IMR-90 (cell line): ENCODE data around the gene HEY2. TPM values are rescaled to one million over a fixed set of nuclear protein-coding genes. Genes with fewer than 3 reads are reported as not detected.

ENCODE experiments used
- ATAC-seq: fragments of 200-7000 bp; cut with Tn5 transposase; 2 replicates; pipeline ENCODE4 v1.9.1; 2020; ENCODE audit warnings: low read depth, mild to moderate bottlenecking, moderate library complexity
- BruUV-seq: library from RNA; stranded (reverse); fragments of 400-500 nt; replicated peaks from 2 replicates; lab custom pipeline; 2021; lab: Mats Ljungman, UMichigan
- CTCF ChIA-PET: fragments of 300-600 bp; formaldehyde crosslinking; extraction: SDS; loops from one replicate; lab custom pipeline; 2021; ENCODE audit warnings: antibody characterized with exemption; lab: Yijun Ruan, JAX
- POLR2A ChIA-PET: fragments of 300-600 bp; sonication (Branson Sonifier 250); formaldehyde crosslinking; loops from one replicate; lab custom pipeline; 2022; ENCODE audit warnings: antibody characterized with exemption; ENCODE audit not compliant: unreplicated experiment; lab: Charles Lee
- DNase-seq: peaks from one replicate; pipeline ENCODE4 v3.0.0; 2013
- H2AFZ ChIP-seq: replicated peaks from 2 replicates; pipeline ENCODE3; 2013; ENCODE audit warnings: low read length, mild to moderate bottlenecking; ENCODE audit not compliant: poor library complexity
- H2AK5ac ChIP-seq: 2 replicates; pipeline ENCODE4 v1.6.1; 2013; ENCODE audit warnings: low read depth, low read length, inconsistent platforms
- H2AK9ac ChIP-seq: replicated peaks from 2 replicates; pipeline ENCODE3; 2013; ENCODE audit warnings: mild to moderate bottlenecking, low read depth, low read length, moderate library complexity; ENCODE audit not compliant: poor library complexity
- H2BK120ac ChIP-seq: 2 replicates; pipeline ENCODE4 v1.6.1; 2013; ENCODE audit warnings: low read depth, low read length, inconsistent platforms
- H2BK15ac ChIP-seq: 3 replicates; pipeline ENCODE4 v1.6.1; 2013; ENCODE audit warnings: low read depth, low read length, inconsistent platforms
- H2BK20ac ChIP-seq: 2 replicates; pipeline ENCODE4 v1.6.1; 2013; ENCODE audit warnings: low read depth, mild to moderate bottlenecking, inconsistent platforms, low read length, moderate library complexity
- H2BK5ac ChIP-seq: 2 replicates; pipeline ENCODE4 v1.6.1; 2013; ENCODE audit warnings: mild to moderate bottlenecking, low read depth, low read length, inconsistent platforms; ENCODE audit not compliant: poor library complexity, severe bottlenecking
- H3K14ac ChIP-seq: replicated peaks from 2 replicates; pipeline ENCODE4 v1.6.1; 2013; ENCODE audit warnings: low read depth, low read length, inconsistent platforms
- H3K18ac ChIP-seq: 2 replicates; pipeline ENCODE4 v1.6.1; 2013; ENCODE audit warnings: low read depth, low read length, control low read depth
- H3K23ac ChIP-seq: 2 replicates; pipeline ENCODE4 v1.6.1; 2013; ENCODE audit warnings: low read depth, low read length, inconsistent platforms
- H3K27ac ChIP-seq: 2 replicates; pipeline ENCODE4 v1.5.1; 2013; ENCODE audit warnings: mild to moderate bottlenecking, control low read depth, low read length; ENCODE audit not compliant: insufficient read depth
- H3K27me3 ChIP-seq: 2 replicates; pipeline ENCODE4 v1.6.1; 2013; ENCODE audit warnings: low read length; ENCODE audit not compliant: control insufficient read depth, insufficient read depth
- H3K36me3 ChIP-seq: 2 replicates; pipeline ENCODE4 v1.6.1; 2013; ENCODE audit warnings: low read length, mixed read lengths; ENCODE audit not compliant: control insufficient read depth, insufficient read depth
- H3K4ac ChIP-seq: 2 replicates; pipeline ENCODE4 v1.6.1; 2013; ENCODE audit warnings: low read depth, low read length, inconsistent platforms
- H3K4me1 ChIP-seq: 2 replicates; pipeline ENCODE4 v1.6.1; 2013; ENCODE audit warnings: low read length, mixed read lengths; ENCODE audit not compliant: control insufficient read depth, insufficient read depth
- H3K4me2 ChIP-seq: 2 replicates; pipeline ENCODE4 v1.6.1; 2013; ENCODE audit warnings: low read depth, mild to moderate bottlenecking, control low read depth, low read length, moderate library complexity
- H3K4me3 ChIP-seq: 2 replicates; pipeline ENCODE4 v1.5.1; 2013; ENCODE audit warnings: low read depth, mild to moderate bottlenecking, control low read depth, low read length, moderate library complexity; ENCODE audit not compliant: insufficient read depth
- H3K56ac ChIP-seq: 2 replicates; pipeline ENCODE4 v1.6.1; 2013; ENCODE audit warnings: low read length, inconsistent platforms; ENCODE audit not compliant: insufficient read depth; ENCODE audit errors: extremely low read depth
- H3K79me1 ChIP-seq, 2 experiments: 2 replicates each; pipeline ENCODE4 v1.6.1; 2013; ENCODE audit warnings: low read length in 2 of 2, inconsistent platforms in 1 of 2, low read depth in 1 of 2
- H3K9ac ChIP-seq: 2 replicates; pipeline ENCODE4 v1.6.1; 2013; ENCODE audit warnings: low read depth, low read length, control low read depth
- H3K9me1 ChIP-seq: 2 replicates; pipeline ENCODE4 v1.6.1; 2013; ENCODE audit warnings: low read length, inconsistent platforms; ENCODE audit not compliant: insufficient read depth
- H3K9me3 ChIP-seq: 2 replicates; pipeline ENCODE4 v1.6.1; 2013; ENCODE audit warnings: low read length; ENCODE audit not compliant: control insufficient read depth, insufficient read depth
- H4K20me1 ChIP-seq: 2 replicates; pipeline ENCODE4 v1.6.1; 2013; ENCODE audit warnings: low read length, inconsistent platforms; ENCODE audit not compliant: insufficient read depth
- H4K5ac ChIP-seq: 2 replicates; pipeline ENCODE4 v1.6.1; 2013; ENCODE audit warnings: mild to moderate bottlenecking, low read depth, low read length, control low read depth
- H4K8ac ChIP-seq, 2 experiments: 2 replicates each; pipeline ENCODE4 v1.6.1; 2013; ENCODE audit warnings: low read depth in 2 of 2, low read length in 2 of 2, control low read depth in 1 of 2, inconsistent platforms in 1 of 2
- H4K91ac ChIP-seq: 2 replicates; pipeline ENCODE4 v1.6.1; 2013; ENCODE audit warnings: low read depth, low read length, inconsistent platforms; ENCODE audit not compliant: insufficient read depth
- BHLHE40 ChIP-seq: fragments of 150-350 bp; IDR thresholded peaks from 2 replicates; pipeline ENCODE4 v1.6.1; 2016; ENCODE audit warnings: mild to moderate bottlenecking, low read depth, low read length
- CEBPB ChIP-seq: IDR thresholded peaks from 2 replicates; pipeline ENCODE4 v1.6.1; 2012; ENCODE audit warnings: low read depth, low read length, improper control_type of control experiment
- CHD1 ChIP-seq: IDR thresholded peaks from 2 replicates; pipeline ENCODE4 v1.6.1; 2012; ENCODE audit warnings: low read depth, low read length, improper control_type of control experiment
- MAFK ChIP-seq: IDR thresholded peaks from 2 replicates; pipeline ENCODE4 v1.6.1; 2012; ENCODE audit warnings: low read depth, low read length, improper control_type of control experiment
- MAZ ChIP-seq: IDR thresholded peaks from 2 replicates; pipeline ENCODE4 v1.6.1; 2012; ENCODE audit warnings: low read depth, mild to moderate bottlenecking, low read length, improper control_type of control experiment, moderate library complexity, borderline replicate concordance
- MXI1 ChIP-seq: IDR thresholded peaks from 2 replicates; pipeline ENCODE4 v1.6.1; 2012; ENCODE audit warnings: low read depth, mild to moderate bottlenecking, low read length, moderate library complexity, borderline replicate concordance
- NFE2L2 ChIP-seq: fragments of 150-350 bp; IDR thresholded peaks from 2 replicates; pipeline ENCODE4 v1.6.1; 2016; ENCODE audit warnings: low read depth, mild to moderate bottlenecking, low read length
- POLR2A ChIP-seq: IDR thresholded peaks from 2 replicates; pipeline ENCODE4 v1.6.1; 2012; ENCODE audit warnings: mild to moderate bottlenecking, low read depth, low read length
- RAD21 ChIP-seq: IDR thresholded peaks from 2 replicates; pipeline ENCODE4 v1.6.1; 2012; ENCODE audit warnings: low read length, improper control_type of control experiment
- RCOR1 ChIP-seq: IDR thresholded peaks from 2 replicates; pipeline ENCODE4 v1.6.1; 2012; ENCODE audit warnings: mild to moderate bottlenecking, low read length, improper control_type of control experiment; ENCODE audit not compliant: insufficient replicate concordance
- RFX5 ChIP-seq: IDR thresholded peaks from 2 replicates; pipeline ENCODE4 v1.8.0; 2012; ENCODE audit warnings: low read depth, mild to moderate bottlenecking, low read length, moderate library complexity
- SMC3 ChIP-seq: fragments of 150-350 bp; IDR thresholded peaks from 2 replicates; pipeline ENCODE4 v1.6.1; 2016; ENCODE audit warnings: low read depth, mild to moderate bottlenecking, antibody characterized with exemption, low read length, moderate library complexity
- WGBS, 2 experiments: methylation state at CpG; one replicate each; pipeline versions ENCODE4 v1.1.5 to v1.1.7; 2013; ENCODE audit warnings: missing lambda C conversion rate in 2 of 2; ENCODE audit not compliant: insufficient read length in 1 of 2; ENCODE audit errors: extremely low coverage in 2 of 2; 5-methylcytosine and 5-hydroxymethylcytosine counted together
- dilution Hi-C: fragments of 300-500 bp; cut with HindIII; formaldehyde crosslinking; loops from one replicate; pipeline ENCODE4 v1.14.3; 2018; ENCODE audit warnings: low sequenced_read_pairs; ENCODE audit not compliant: unreplicated experiment
- in situ Hi-C: fragments of 300-500 bp; cut with MboI; formaldehyde crosslinking; loops from 3 replicates; pipeline ENCODE4 v1.14.3; 2019; ENCODE audit warnings: low sequenced_read_pairs, inconsistent platforms, mixed read lengths
- intact Hi-C: fragments of 100-400 bp; cut with micrococcal nuclease; formaldehyde crosslinking; loops from 2 replicates; pipeline ENCODE4 v1.10.0; 2022
- polyA plus RNA-seq, 3 experiments: library from polyadenylated mRNA; depleted of rRNA; stranded (reverse); fragments of >200 nt; gene quantifications; 2 replicates each; pipeline ENCODE4 v1.2.3, GENCODE V29; 2012; ENCODE audit warnings: low replicate concordance in 1 of 3
- total RNA-seq: library from RNA; depleted of rRNA; stranded (reverse); fragments of >200 nt; gene quantifications from 2 replicates; pipeline ENCODE4 v1.2.3, GENCODE V29; 2012
- TF ChIP-seq, protein P1 (sequence below): fragments of 150-350 bp; IDR thresholded peaks from 2 replicates; pipeline ENCODE4 v1.6.1; 2016; ENCODE audit warnings: low read depth, mild to moderate bottlenecking, low read length, moderate library complexity, borderline replicate concordance
- TF ChIP-seq, protein P2 (sequence below): conservative IDR thresholded peaks from 2 replicates; pipeline ENCODE4 v1.5.1; 2012; ENCODE audit warnings: mild to moderate bottlenecking, low read depth, low read length, improper control_type of control experiment

Gene HEY2
- total and polyA plus RNA-seq, 2 of the 4 experiments (the other 2 are of a cell fraction) = not detected

DNA sequence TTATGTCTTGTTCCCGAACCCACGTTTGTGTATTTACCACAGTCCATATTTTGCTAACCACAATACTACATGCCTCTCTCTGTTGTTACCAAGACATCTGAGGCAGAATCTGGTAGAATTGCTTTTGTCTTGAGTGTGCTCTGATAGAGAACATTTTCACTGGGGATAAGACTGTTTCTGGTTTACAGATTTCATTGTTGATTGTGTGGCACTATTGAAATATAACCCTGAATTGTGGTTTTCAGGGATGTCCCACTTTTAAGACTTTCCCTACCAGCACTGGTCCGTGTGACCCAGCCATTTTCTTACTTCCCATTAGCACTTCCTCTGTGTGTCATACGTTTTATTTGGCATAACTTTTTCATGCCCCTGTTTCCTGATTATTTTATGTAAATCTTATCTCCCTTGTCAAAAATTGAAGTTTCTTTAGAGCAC is 53.5 kb downstream of the HEY2 start:
- H2AK9ac ChIP-seq = no peak overlapping the region
- H2AK5ac ChIP-seq = no peak overlapping the region
- intact Hi-C loops (no loop called here), dilution Hi-C loops (no loop called here), in situ Hi-C loops (no loop called here)
- no peak overlapping the region for H3K4ac ChIP-seq
- CTCF ChIA-PET = interaction anchor here (1.0 kb wide), 1 partner anchor 20 kb away, joined by 3 read pairs; no protein-coding TSS in a partner anchor
- no peak overlapping the region for H3K4me3 ChIP-seq
- peaks cover 6 to 16% of the 10 kb centered on the region in 2 experiments; a peak in 3 of 4 replicates for H3K79me1 ChIP-seq
- no peak overlapping the region for H4K91ac ChIP-seq
- WGBS, 2 experiments = 50% methylated on average over 2 of the region's 4 CpGs; no CpG with 5 or more reads in 1 of the 2 experiments
- no TSS peak for BruUV-seq
- no peak overlapping the region; the same call in 1 of the 2 replicates for H4K5ac ChIP-seq
- ATAC-seq = peak; percentile 44
- no peak overlapping the region for H2BK120ac ChIP-seq
- no peak overlapping the region for H4K8ac ChIP-seq
- no peaks in the 10 kb centered on the region for H4K20me1 ChIP-seq
- no peak overlapping the region for H3K23ac ChIP-seq
- no peak overlapping the region for H3K9ac ChIP-seq
- no peak overlapping the region for H3K56ac ChIP-seq
- no peaks in the 10 kb centered on the region for H3K9me3 ChIP-seq
- H3K27ac ChIP-seq = no peak overlapping the region
- H3K27me3 ChIP-seq = no peaks in the 10 kb centered on the region
- no peak overlapping the region; the same call in 1 of the 2 replicates for H2BK20ac ChIP-seq
- POLR2A ChIA-PET = no interaction called here
- TF ChIP-seq MXI1 (no peak), RAD21 (no peak), RFX5 (no peak), POLR2A (no peak), MAZ (no peak), SMC3 (no peak), NFE2L2 (no peak), RCOR1 (no peak), BHLHE40 (no peak), CHD1 (no peak), MAFK (no peak), CEBPB (no peak)
- TF ChIP-seq, protein P1, sequence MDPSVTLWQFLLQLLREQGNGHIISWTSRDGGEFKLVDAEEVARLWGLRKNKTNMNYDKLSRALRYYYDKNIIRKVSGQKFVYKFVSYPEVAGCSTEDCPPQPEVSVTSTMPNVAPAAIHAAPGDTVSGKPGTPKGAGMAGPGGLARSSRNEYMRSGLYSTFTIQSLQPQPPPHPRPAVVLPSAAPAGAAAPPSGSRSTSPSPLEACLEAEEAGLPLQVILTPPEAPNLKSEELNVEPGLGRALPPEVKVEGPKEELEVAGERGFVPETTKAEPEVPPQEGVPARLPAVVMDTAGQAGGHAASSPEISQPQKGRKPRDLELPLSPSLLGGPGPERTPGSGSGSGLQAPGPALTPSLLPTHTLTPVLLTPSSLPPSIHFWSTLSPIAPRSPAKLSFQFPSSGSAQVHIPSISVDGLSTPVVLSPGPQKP = no peak
- TF ChIP-seq, protein P2, sequence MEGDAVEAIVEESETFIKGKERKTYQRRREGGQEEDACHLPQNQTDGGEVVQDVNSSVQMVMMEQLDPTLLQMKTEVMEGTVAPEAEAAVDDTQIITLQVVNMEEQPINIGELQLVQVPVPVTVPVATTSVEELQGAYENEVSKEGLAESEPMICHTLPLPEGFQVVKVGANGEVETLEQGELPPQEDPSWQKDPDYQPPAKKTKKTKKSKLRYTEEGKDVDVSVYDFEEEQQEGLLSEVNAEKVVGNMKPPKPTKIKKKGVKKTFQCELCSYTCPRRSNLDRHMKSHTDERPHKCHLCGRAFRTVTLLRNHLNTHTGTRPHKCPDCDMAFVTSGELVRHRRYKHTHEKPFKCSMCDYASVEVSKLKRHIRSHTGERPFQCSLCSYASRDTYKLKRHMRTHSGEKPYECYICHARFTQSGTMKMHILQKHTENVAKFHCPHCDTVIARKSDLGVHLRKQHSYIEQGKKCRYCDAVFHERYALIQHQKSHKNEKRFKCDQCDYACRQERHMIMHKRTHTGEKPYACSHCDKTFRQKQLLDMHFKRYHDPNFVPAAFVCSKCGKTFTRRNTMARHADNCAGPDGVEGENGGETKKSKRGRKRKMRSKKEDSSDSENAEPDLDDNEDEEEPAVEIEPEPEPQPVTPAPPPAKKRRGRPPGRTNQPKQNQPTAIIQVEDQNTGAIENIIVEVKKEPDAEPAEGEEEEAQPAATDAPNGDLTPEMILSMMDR = no peak
- peaks cover 6% of the 10 kb centered on the region for H3K9me1 ChIP-seq
- H2AFZ ChIP-seq = no peak overlapping the region
- peak overlapping the region; percentile 49; the same call in 1 of the 2 replicates for H3K18ac ChIP-seq
- H2BK5ac ChIP-seq = no peak overlapping the region
- no peaks in the 10 kb centered on the region for H3K36me3 ChIP-seq
- H2BK15ac ChIP-seq = no peak overlapping the region
- H3K4me2 ChIP-seq = peak overlapping the region; percentile 58; the same call in 1 of the 2 replicates
- DNase-seq = peak; percentile 37
- no peak overlapping the region; the same call in 1 of the 2 replicates for H3K14ac ChIP-seq
- H3K4me1 ChIP-seq = peaks cover 11% of the 10 kb centered on the region
